ENCODE data around the gene FAM168B.
"Not testable (repeated sequence)": the region's sequence is repeated elsewhere in the genome, so short reads cannot be mapped to it uniquely, and the experiment has no call there.

FAM168B gene

GRCh38 chr2:131104487-131105155 is 11.4 kb upstream of the FAM168B start:
- DNase-seq (ENCODE audit: extremely low spot score, insufficient read length, low read depth) (peak; percentile 54), FAIRE-seq (peak; percentile 71)

- DNase-seq (ENCODE audit: extremely low spot score, insufficient read length, low read depth) (no peak), FAIRE-seq (no peak)
Observed at GRCh38 chr2:131103165-131103564, 9.9 kb upstream of the FAM168B start.

DNA sequence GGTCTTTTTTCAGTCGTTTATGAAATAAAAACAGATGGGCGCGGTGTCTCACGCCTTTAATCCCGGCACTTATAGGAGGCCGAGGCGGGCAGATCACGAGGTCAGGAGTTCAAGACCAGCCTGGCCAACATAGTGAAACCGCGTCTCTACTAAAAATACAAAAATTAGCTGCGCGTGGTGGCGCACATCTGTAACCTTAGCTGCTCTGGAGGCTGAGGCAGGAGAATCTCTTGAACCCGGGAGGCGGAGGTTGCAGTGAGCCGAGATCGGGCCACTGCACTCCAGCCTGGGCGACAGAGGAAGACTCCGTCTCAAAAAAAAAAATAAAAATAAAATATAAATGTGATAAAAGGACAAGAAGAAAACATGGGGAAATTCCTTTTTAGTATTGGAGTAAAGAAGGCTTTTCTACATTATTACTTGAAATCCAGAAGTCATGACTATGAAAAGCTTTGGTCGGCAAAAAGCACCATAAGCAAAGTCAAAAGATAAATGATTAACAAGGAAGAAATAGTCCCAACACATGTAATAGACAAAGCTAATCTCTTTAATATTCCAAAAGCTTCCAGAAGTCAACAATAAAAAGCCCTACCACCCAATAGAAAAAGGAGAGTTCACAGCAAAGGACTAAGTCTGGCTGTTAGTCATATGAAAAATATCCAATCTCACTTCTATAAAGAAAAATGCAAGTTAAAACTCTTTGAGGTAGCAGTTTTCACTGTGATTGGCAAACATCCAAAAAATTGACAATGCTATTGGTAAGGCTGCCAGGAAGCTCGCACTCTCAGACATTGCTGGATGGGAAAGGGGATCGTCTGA is 1.4 kb upstream of the FAM168B start:
- DNase-seq (ENCODE audit: extremely low spot score, insufficient read length, low read depth) = no peak
- no peak for FAIRE-seq

DNA sequence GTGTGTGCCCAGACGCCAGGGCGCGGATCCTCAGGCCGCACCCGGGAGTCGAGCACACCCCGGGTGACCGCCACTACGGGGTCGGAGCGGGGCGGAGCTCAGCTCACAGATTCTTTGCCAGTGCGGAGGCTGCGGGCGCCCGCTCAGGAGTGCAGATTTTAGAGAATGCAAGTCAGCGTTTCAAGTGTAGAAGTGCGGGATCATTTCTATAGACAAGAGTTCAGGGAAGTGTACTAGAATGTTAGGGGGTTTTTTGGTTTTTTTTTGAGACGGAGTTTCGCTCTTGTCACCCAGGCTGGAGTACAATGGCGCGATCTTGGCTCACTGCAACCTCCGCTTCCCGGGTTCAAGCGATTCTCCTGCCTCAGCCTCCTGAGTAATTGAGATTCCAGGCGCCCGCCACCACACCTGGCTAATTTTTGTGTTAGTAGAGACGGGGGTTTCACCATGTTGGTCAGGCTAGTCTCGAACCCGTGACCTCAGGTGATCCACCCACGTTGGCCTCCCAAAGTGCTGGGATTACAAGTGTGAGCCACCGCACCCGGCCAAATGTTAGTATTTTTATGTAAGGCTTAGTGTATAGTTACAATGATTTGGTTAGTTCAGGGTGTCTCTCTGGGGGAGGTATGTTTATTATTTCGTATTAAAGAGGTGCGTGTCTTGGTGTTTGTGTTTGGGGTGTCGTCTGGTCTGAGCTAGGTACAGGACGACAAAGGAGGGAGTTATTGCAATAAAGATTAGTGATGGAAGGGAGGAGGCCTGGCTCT is 619 bp upstream of the FAM168B start:
- no peak for DNase-seq (ENCODE audit: extremely low spot score, insufficient read length, low read depth)
- no peak for FAIRE-seq

GRCh38 chr2:131092458-131093005 is 728 bp downstream of the FAM168B start:
- peak; percentile 46 for FAIRE-seq

GRCh38 chr2:131085646-131086045 is 7.6 kb downstream of the FAM168B start:
- no peak for FAIRE-seq
- DNase-seq (ENCODE audit: extremely low spot score, insufficient read length, low read depth) = no peak

More at GRCh38 chr2:131092458-131093005, 728 bp downstream of the FAM168B start:
- DNase-seq (ENCODE audit: extremely low spot score, insufficient read length, low read depth) = no peak

- FAIRE-seq = no peak
- DNase-seq (ENCODE audit: extremely low spot score, insufficient read length, low read depth) = no peak
Observed at GRCh38 chr2:131081190-131081589, 12.1 kb downstream of the FAM168B start.

GRCh38 chr2:131079931-131080330 is 13.3 kb downstream of the FAM168B start:
- DNase-seq (ENCODE audit: extremely low spot score, insufficient read length, low read depth); FAIRE-seq: not testable (repeated sequence)

DNA sequence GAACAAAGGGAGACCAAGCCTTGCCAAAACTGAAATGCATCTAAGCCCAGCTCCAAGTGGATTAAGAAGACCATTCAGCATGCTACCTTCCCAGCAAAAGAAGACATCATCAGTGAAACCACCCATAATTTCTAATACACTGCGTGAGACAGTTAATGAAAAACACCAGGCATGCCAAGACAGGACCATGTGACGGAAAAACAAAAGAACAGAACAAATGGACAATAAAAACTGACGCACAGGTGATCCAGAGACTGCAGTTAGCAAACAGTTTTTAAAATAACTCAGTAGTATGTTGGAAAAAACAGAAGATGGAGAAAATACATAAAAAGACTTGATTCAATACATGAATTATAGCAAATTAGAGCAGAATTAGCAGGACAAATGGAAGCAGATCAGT is 15.3 kb downstream of the FAM168B start:
- FAIRE-seq = no peak
- DNase-seq (ENCODE audit: extremely low spot score, insufficient read length, low read depth) = no peak

GRCh38 chr2:131077182-131077846 is 15.9 kb downstream of the FAM168B start:
- FAIRE-seq = no peak

GRCh38 chr2:131076707-131077106 is 16.6 kb downstream of the FAM168B start:
- no peak for FAIRE-seq
- no peak for DNase-seq (ENCODE audit: extremely low spot score, insufficient read length, low read depth)

More at GRCh38 chr2:131077182-131077846, 15.9 kb downstream of the FAM168B start:
- DNase-seq (ENCODE audit: extremely low spot score, insufficient read length, low read depth) = no peak

DNA sequence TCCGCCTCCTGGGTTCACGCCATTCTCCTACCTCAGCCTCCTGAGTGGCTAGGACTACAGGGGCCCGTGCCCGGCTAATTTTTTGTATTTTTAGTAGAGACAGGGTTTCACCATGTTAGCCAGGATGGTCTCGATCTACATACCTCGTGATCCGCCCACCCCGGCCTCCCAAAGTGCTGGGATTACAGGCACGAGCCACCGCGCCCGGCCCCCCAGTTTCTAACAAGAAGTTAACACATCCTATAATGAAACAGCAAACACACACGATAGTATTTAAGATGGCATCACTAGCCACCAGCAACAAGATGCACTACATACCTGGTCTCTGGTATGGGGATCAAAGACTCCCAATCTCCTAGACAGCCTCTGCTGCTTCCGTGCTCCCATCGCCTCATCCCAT is 17.7 kb downstream of the FAM168B start:
- FAIRE-seq; DNase-seq (ENCODE audit: extremely low spot score, insufficient read length, low read depth): not testable (repeated sequence)

DNA sequence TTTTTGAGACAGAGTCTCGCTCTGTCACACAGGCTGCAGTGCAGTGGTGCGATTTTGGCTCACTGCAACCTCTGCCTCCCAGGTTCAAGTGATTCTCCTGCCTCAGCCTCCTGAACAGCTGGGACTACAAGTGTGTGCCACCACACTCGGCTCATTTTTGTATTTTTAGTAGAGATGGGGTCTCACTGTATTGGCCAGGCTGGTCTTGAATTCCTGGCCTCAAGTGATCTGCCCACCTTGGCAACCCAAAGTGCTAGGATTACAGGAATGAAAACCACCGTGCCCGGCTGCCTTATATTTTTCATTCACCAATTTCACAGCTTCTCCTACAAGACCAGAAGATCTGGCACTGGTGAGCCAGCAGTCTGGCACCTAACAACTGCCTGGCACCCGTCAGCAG is 25.1 kb downstream of the FAM168B start:
- not testable (repeated sequence) for DNase-seq (ENCODE audit: extremely low spot score, insufficient read length, low read depth); FAIRE-seq

- FAIRE-seq (no peak), DNase-seq (ENCODE audit: extremely low spot score, insufficient read length, low read depth) (no peak)
Observed at GRCh38 chr2:131067465-131068125, 25.7 kb downstream of the FAM168B start.

GRCh38 chr2:131064589-131065512 is 28.4 kb downstream of the FAM168B start:
- DNase-seq (ENCODE audit: extremely low spot score, insufficient read length, low read depth) = no peak
- FAIRE-seq = no peak

GRCh38 chr2:131063501-131064283 is 29.6 kb downstream of the FAM168B start:
- no peak for FAIRE-seq
- no peak for DNase-seq (ENCODE audit: extremely low spot score, insufficient read length, low read depth)

GRCh38 chr2:131058920-131059319 is 34.3 kb downstream of the FAM168B start:
- no peak for FAIRE-seq

More at GRCh38 chr2:131058920-131059319, 34.3 kb downstream of the FAM168B start:
- no peak for DNase-seq (ENCODE audit: extremely low spot score, insufficient read length, low read depth)
